Endothelial cell (in vitro differentiated cells): Measurements from ENCODE around the gene KRABD2.
"Not testable (repeated sequence)": the region's sequence is repeated elsewhere in the genome, so short reads cannot be mapped to it uniquely, and the experiment has no call there.

Source experiments
- DNase-seq: peaks from one replicate; pipeline ENCODE4 v3.0.0; 2021; ENCODE audit warnings: low spot score
- H3K27ac Mint-ChIP-seq: one replicate; pipeline ENCODE4 v1.8.0; 2021; ENCODE audit warnings: mixed read lengths, inconsistent platforms; ENCODE audit not compliant: unreplicated experiment
- H3K27me3 Mint-ChIP-seq: one replicate; pipeline ENCODE4 v1.8.0; 2021; ENCODE audit warnings: mild to moderate bottlenecking, moderate library complexity, mixed read lengths, inconsistent platforms; ENCODE audit not compliant: unreplicated experiment
- H3K36me3 Mint-ChIP-seq: one replicate; pipeline ENCODE4 v1.8.0; 2021; ENCODE audit warnings: mild to moderate bottlenecking, low read depth, mixed read lengths, inconsistent platforms; ENCODE audit not compliant: unreplicated experiment
- H3K4me1 Mint-ChIP-seq: one replicate; pipeline ENCODE4 v1.8.0; 2021; ENCODE audit warnings: mild to moderate bottlenecking, mixed read lengths, inconsistent platforms; ENCODE audit not compliant: unreplicated experiment
- H3K4me3 Mint-ChIP-seq: one replicate; pipeline ENCODE4 v1.8.0; 2021; ENCODE audit warnings: mild to moderate bottlenecking, mixed read lengths, inconsistent platforms; ENCODE audit not compliant: unreplicated experiment
- H3K9me3 Mint-ChIP-seq: one replicate; pipeline ENCODE4 v1.8.0; 2021; ENCODE audit warnings: mixed read lengths, inconsistent platforms; ENCODE audit not compliant: unreplicated experiment
- TF ChIP-seq, protein P1 (sequence below): fragments of 200-600 bp; sonication (generic); IDR thresholded peaks from one replicate; pipeline ENCODE4 v1.5.0; 2021; ENCODE audit warnings: antibody characterized with exemption; ENCODE audit not compliant: unreplicated experiment

Gene KRABD2

GRCh38 chr17:8357910-8358309 lies 18.6 kb downstream of the KRABD2 start:
- Mint-ChIP-seq H3K4me1 (peaks cover 47% of the 10 kb centered on the region), H3K27ac (peak overlapping the region; percentile 100), H3K36me3 (no peaks in the 10 kb centered on the region), H3K9me3 (no peaks in the 10 kb centered on the region), H3K4me3 (no peak overlapping the region), H3K27me3 (peaks cover 1% of the 10 kb centered on the region)
- TF ChIP-seq, protein P1, sequence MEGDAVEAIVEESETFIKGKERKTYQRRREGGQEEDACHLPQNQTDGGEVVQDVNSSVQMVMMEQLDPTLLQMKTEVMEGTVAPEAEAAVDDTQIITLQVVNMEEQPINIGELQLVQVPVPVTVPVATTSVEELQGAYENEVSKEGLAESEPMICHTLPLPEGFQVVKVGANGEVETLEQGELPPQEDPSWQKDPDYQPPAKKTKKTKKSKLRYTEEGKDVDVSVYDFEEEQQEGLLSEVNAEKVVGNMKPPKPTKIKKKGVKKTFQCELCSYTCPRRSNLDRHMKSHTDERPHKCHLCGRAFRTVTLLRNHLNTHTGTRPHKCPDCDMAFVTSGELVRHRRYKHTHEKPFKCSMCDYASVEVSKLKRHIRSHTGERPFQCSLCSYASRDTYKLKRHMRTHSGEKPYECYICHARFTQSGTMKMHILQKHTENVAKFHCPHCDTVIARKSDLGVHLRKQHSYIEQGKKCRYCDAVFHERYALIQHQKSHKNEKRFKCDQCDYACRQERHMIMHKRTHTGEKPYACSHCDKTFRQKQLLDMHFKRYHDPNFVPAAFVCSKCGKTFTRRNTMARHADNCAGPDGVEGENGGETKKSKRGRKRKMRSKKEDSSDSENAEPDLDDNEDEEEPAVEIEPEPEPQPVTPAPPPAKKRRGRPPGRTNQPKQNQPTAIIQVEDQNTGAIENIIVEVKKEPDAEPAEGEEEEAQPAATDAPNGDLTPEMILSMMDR: no peak
- DNase-seq: no peak

DNA sequence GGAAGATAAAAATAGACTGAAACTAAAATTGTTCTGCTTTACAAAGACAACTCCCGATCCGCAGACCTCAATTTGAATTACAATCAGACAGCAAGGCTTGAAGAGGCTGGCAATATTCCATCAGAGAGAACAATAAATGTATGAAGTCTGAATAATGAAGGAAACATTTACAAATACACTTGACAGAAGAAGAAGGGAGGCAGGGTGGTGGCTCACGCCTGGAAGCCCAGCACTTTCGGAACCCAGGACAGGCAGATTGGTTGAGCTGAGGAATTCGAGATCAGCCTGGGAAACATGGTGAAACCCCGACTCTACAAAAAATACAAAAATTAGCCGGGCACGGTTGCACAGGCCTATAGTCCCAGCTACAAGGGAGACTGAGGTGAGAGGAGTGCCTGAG lies 22.3 kb downstream of the KRABD2 start:
- Mint-ChIP-seq H3K27me3 (no peaks in the 10 kb centered on the region), H3K9me3 (no peaks in the 10 kb centered on the region), H3K36me3 (no peaks in the 10 kb centered on the region), H3K4me3 (no peak overlapping the region), H3K4me1 (peaks cover 12% of the 10 kb centered on the region), H3K27ac (no peak overlapping the region)
- TF ChIP-seq, protein P1: no peak
- no peak for DNase-seq

GRCh38 chr17:8353736-8354135 lies 22.8 kb downstream of the KRABD2 start:
- no peaks in the 10 kb centered on the region for H3K36me3 Mint-ChIP-seq
- no peak overlapping the region for H3K27ac Mint-ChIP-seq
- H3K4me3 Mint-ChIP-seq: no peak overlapping the region
- H3K27me3 Mint-ChIP-seq: no peaks in the 10 kb centered on the region
- peaks cover 7% of the 10 kb centered on the region for H3K4me1 Mint-ChIP-seq
- no peak for DNase-seq
- TF ChIP-seq, protein P1: no peak
- no peaks in the 10 kb centered on the region for H3K9me3 Mint-ChIP-seq

DNA sequence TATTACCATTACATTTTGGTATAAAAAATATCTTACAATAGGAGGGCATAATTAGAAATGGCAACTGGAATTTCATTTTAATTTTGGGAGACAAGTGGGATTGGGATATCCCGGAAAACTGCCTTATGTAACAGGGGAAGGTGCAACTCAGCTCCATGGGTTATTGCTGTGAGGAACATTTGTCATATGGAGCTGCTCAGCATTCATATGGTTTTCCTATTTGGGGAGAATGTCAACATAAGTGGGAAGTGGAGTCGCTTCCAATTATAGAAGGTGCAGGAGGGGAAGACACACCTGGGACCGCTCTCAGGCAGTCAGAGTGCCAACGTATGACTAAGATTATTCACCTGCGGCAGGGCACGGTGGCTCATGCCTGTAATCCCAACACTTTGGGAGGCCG lies 26.2 kb downstream of the KRABD2 start:
- Mint-ChIP-seq H3K27me3 (peaks cover 6% of the 10 kb centered on the region), H3K4me3 (no peak overlapping the region), H3K9me3 (no peaks in the 10 kb centered on the region), H3K27ac (no peak overlapping the region), H3K36me3 (no peaks in the 10 kb centered on the region), H3K4me1 (no peaks in the 10 kb centered on the region)
- TF ChIP-seq, protein P1: no peak
- no peak for DNase-seq

GRCh38 chr17:8347001-8347400 lies 29.5 kb downstream of the KRABD2 start:
- DNase-seq, H3K9me3 Mint-ChIP-seq, H3K27me3 Mint-ChIP-seq, H3K36me3 Mint-ChIP-seq, H3K4me3 Mint-ChIP-seq, H3K27ac Mint-ChIP-seq, H3K4me1 Mint-ChIP-seq: not testable (repeated sequence)
